ENCODE results near the gene YLPM1.
A peak's percentile ranks its signal among the peaks of the same experiment; 100 is the strongest.

Gene YLPM1

DNA sequence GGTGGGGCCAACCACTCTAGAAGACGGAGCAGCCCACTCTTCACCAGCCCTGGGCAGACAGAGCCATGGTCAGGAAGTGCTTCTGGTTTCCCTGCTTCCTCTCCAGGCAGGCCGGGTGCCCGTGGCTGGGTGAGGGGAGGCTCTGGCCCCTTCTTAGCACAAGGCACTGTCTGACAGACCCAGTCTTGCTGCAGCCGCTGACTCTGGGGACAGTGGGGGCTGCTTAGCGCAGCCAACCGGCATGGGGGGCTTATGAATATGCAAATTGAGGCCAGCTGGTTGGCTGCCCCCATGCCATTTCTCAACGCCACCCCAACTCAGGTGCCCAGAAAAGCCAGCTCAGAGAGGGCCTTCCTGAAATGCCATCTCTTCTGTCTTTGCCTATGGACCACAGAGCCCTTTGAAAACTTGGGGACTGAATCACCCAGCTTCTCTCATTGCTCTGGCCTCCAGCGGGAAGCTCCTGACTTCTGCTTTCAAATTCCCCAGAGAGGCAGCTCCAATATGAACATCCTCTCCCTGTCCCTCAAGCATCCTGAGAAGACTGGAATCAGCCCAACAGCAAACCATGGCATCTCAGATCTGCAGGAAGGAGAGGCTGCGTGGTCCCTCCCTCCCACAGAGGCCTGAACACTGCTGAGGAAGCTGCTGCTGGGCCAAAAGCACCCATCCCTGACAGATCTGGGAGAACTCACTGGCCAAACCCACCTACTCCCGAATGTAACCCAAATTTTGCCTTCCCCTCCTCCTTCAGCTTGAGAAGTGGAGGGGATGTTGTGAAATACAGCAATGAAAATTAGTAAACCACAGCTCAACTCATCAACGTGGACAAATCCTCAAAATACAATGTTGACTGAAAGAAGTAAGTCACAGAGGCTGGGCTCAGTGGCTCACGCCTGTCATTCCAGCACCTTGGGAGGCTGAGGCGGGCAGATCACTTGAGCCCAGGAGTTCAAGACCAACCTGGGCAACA, 113.1 kb downstream of the YLPM1 start, which contains the start of gene PROX2:
Gene PROX2, minus strand, starts transcription at position 205 of the 973 bp plus-strand sequence. CDS start 12,311 bp downstream, outside the sequence.
- DNase-seq (ENCODE audit: low read depth): no peak

- no peak for DNase-seq (ENCODE audit: low read depth)
These were observed 116.5 kb downstream of the YLPM1 start for GRCh38 chr14:74879427-74880182.

- peak; percentile 70 for DNase-seq (ENCODE audit: low read depth)
These were observed 118.5 kb downstream of the YLPM1 start, which contains the start of gene DLST for GRCh38 chr14:74881431-74882102. Gene DLST (plus strand): TSS chr14:74881916. CDS start chr14:74881954, 38 bp downstream.

GRCh38 chr14:74882103-74882920, 119.2 kb downstream of the YLPM1 start:
- peak; percentile 15 for DNase-seq (ENCODE audit: low read depth)
